Transverse colon (tissue), 4 donors: ENCODE measurements around the gene SLC30A7. TPM values are rescaled to one million over a fixed set of nuclear protein-coding genes. Genes with fewer than 3 reads are reported as not detected.

Experiments used
- DNase-seq: peaks from one replicate; pipeline ENCODE4 v3.0.0-alpha.2; 2019
- H3K27ac ChIP-seq, 4 donors: fragments of 200-600 bp; sonication (generic); 2 replicates each; pipeline ENCODE4 v1.5.1; 2016 to 2018; ENCODE audit warnings: inconsistent platforms in 4 of 4
- H3K27me3 ChIP-seq: fragments of 200-600 bp; sonication (generic); 2 replicates; pipeline ENCODE4 v1.5.1; 2017; ENCODE audit warnings: inconsistent platforms
- H3K36me3 ChIP-seq, 4 donors: fragments of 200-600 bp; sonication (generic); 2 replicates each; pipeline ENCODE4 v1.5.1; 2017 to 2019; ENCODE audit warnings: inconsistent platforms in 4 of 4
- H3K4me1 ChIP-seq, 4 donors: fragments of 200-600 bp; sonication (generic); 2 replicates each; pipeline ENCODE4 v1.5.1; 2017 to 2020; ENCODE audit warnings: inconsistent platforms in 4 of 4
- H3K4me3 ChIP-seq, 4 donors: fragments of 200-600 bp; sonication (generic); 1 replicate in 1 of 4; 2 replicates in 3 of 4; pipeline versions ENCODE4 v1.5.1 to v1.6.1; 2017 to 2019; ENCODE audit warnings: inconsistent platforms in 4 of 4
- H3K9me3 ChIP-seq, 2 donors: fragments of 200-600 bp; sonication (generic); 2 replicates each; pipeline ENCODE4 v1.5.1; 2017 to 2019; ENCODE audit warnings: inconsistent platforms in 2 of 2
- CTCF ChIP-seq, 5 experiments: fragments of 200-600 bp in 3 of 5; fragments of 450-650 bp in 2 of 5; sonication (generic) in 3 of 5; IDR thresholded peaks; 1 replicate in 2 of 5; 2 replicates in 3 of 5; pipeline ENCODE4 v1.5.1; 2016 to 2017; ENCODE audit warnings: antibody characterized with exemption in 5 of 5, inconsistent platforms in 3 of 5, mild to moderate bottlenecking in 2 of 5, moderate library complexity in 1 of 5
- EP300 ChIP-seq: sonication (generic); formaldehyde crosslinking; IDR thresholded peaks from one replicate; pipeline ENCODE4 v1.6.1; 2017; ENCODE audit warnings: antibody characterized with exemption, low read depth
- POLR2A ChIP-seq: fragments of 450-650 bp; IDR thresholded peaks from one replicate; pipeline ENCODE4 v1.6.1; 2016; ENCODE audit warnings: antibody characterized with exemption, mild to moderate bottlenecking, moderate library complexity
- POLR2AphosphoS5 ChIP-seq, 3 donors: sonication (generic); formaldehyde crosslinking; IDR thresholded peaks; one replicate each; pipeline ENCODE4 v1.6.1; 2016; ENCODE audit warnings: antibody characterized with exemption in 3 of 3
- WGBS, 2 donors: methylation state at CpG; one replicate each; pipeline ENCODE4 v1.1.5; 2018; ENCODE audit warnings: low coverage in 1 of 2; 5-methylcytosine and 5-hydroxymethylcytosine counted together
- in situ Hi-C, 4 donors: fragments of 200-750 bp; cut with MboI; loops; one replicate each; pipeline versions ENCODE4 v1.15.0 to v1.15.1; 2017; ENCODE audit warnings: low sequenced_read_pairs in 3 of 4, low pct_ligation_motif_present in 1 of 4, low pct_unique_long_range_greater_than_20kb in 1 of 4
- intact Hi-C: fragments of 100-400 bp; cut with DNase I; formaldehyde crosslinking; loops from one replicate; pipeline ENCODE4 v1.15.1; 2023; ENCODE audit warnings: low total_unique reads
- total RNA-seq, 4 donors: library from RNA; depleted of rRNA; stranded (reverse); fragments of >200 nt; gene quantifications; one replicate each; pipeline ENCODE4 v1.1.0, GENCODE V29; 2016

The SLC30A7 gene
- total RNA-seq, 4 donors from 2014 or later: 10.1 to 22.7 (median 17.5) TPM

- TF ChIP-seq CTCF (IDR thresholded peaks at IDR 0.05): no peak
- TF ChIP-seq POLR2AphosphoS5 (IDR thresholded peaks at IDR 0.05): no peak
- no peak for TF ChIP-seq EP300
- no peak for TF ChIP-seq POLR2A
- intact Hi-C loops: no loop called here
- in situ Hi-C loops: no loop called here
Measured at GRCh38 chr1:100998426-100998825, 102.5 kb downstream of the SLC30A7 start.

GRCh38 chr1:101000131-101000873, 104.4 kb downstream of the SLC30A7 start:
- Histone ChIP-seq H3K4me1 (peaks cover 0 to 15% (median 6%) of the 10 kb centered on the region in 4 donors), H3K27ac (no peak overlapping the region), H3K27me3 (no peaks in the 10 kb centered on the region), H3K36me3 (peaks cover 0 to 4% (median 0%) of the 10 kb centered on the region in 4 donors), H3K9me3 (no peaks in the 10 kb centered on the region), H3K4me3 (no peak overlapping the region)
- WGBS, 2 donors: 87 to 92% methylated on average over 2 of the region's 2 CpGs
- DNase-seq: no peak
- intact Hi-C loops: no loop called here
- in situ Hi-C loops: no loop called here
- TF ChIP-seq CTCF (IDR thresholded peaks at IDR 0.05) (no peak), POLR2AphosphoS5 (IDR thresholded peaks at IDR 0.05) (no peak), EP300 (no peak), POLR2A (no peak)

More at GRCh38 chr1:100998426-100998825, 102.5 kb downstream of the SLC30A7 start:
- Histone ChIP-seq H3K36me3 (peaks cover 0 to 4% (median 0%) of the 10 kb centered on the region in 4 donors), H3K27me3 (no peaks in the 10 kb centered on the region), H3K27ac (no peak overlapping the region), H3K4me1 (no peaks in the 10 kb centered on the region), H3K4me3 (no peak overlapping the region), H3K9me3 (no peaks in the 10 kb centered on the region)
- WGBS, 2 donors: 100% methylated on average over 1 of the region's 1 CpG
- DNase-seq: no peak

DNA sequence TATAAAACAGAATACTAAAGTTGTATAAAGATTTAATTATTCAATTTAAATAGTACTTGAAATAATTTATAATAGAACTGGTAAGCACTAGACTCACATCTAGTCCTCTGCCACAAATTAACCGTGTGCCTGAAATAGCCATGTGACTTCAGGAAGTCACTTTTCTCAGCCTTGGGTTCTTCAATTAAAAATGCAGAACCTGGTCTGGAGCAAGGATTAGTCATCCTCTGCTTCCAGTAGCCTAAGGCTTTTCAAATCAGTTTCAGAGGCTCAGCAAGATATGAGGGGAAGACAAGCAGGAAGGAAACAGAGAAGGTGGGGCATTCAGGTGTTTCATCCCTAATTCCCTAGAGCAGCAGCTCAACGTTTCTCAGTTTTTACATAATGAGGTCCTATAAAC, 106.7 kb downstream of the SLC30A7 start:
- H3K27ac ChIP-seq: no peak overlapping the region
- 46% methylated on average over 2 of the region's 2 CpGs; no CpG with 5 or more reads in 1 of the 2 donors for WGBS, 2 donors
- H3K9me3 ChIP-seq: no peaks in the 10 kb centered on the region
- no peaks in the 10 kb centered on the region for H3K27me3 ChIP-seq
- intact Hi-C loops (no loop called here), in situ Hi-C loops (no loop called here)
- no peak for DNase-seq
- no peak overlapping the region for H3K4me3 ChIP-seq
- H3K4me1 ChIP-seq: peaks cover 0 to 20% (median 9%) of the 10 kb centered on the region in 4 donors
- no peaks in the 10 kb centered on the region for H3K36me3 ChIP-seq
- TF ChIP-seq POLR2A (no peak), EP300 (no peak), CTCF (IDR thresholded peaks at IDR 0.05) (no peak), POLR2AphosphoS5 (IDR thresholded peaks at IDR 0.05) (no peak)

GRCh38 chr1:101003012-101003650, 107.2 kb downstream of the SLC30A7 start:
- no peaks in the 10 kb centered on the region for H3K9me3 ChIP-seq
- DNase-seq: no peak
- no peak overlapping the region for H3K27ac ChIP-seq
- intact Hi-C loops: no loop called here
- no peaks in the 10 kb centered on the region for H3K27me3 ChIP-seq
- TF ChIP-seq EP300 (no peak), POLR2AphosphoS5 (IDR thresholded peaks at IDR 0.05) (no peak), POLR2A (no peak), CTCF (IDR thresholded peaks at IDR 0.05) (no peak)
- in situ Hi-C loops: no loop called here
- H3K36me3 ChIP-seq: no peaks in the 10 kb centered on the region
- H3K4me3 ChIP-seq: no peak overlapping the region
- WGBS, 2 donors: 70% methylated on average over 1 of the region's 1 CpG; no CpG with 5 or more reads in 1 of the 2 donors
- peaks cover 0 to 20% (median 9%) of the 10 kb centered on the region in 4 donors for H3K4me1 ChIP-seq
